ENCODE results near the gene PLEKHG2.
A peak's percentile ranks its signal among the peaks of the same experiment; 100 is the strongest.

Gene PLEKHG2

DNA sequence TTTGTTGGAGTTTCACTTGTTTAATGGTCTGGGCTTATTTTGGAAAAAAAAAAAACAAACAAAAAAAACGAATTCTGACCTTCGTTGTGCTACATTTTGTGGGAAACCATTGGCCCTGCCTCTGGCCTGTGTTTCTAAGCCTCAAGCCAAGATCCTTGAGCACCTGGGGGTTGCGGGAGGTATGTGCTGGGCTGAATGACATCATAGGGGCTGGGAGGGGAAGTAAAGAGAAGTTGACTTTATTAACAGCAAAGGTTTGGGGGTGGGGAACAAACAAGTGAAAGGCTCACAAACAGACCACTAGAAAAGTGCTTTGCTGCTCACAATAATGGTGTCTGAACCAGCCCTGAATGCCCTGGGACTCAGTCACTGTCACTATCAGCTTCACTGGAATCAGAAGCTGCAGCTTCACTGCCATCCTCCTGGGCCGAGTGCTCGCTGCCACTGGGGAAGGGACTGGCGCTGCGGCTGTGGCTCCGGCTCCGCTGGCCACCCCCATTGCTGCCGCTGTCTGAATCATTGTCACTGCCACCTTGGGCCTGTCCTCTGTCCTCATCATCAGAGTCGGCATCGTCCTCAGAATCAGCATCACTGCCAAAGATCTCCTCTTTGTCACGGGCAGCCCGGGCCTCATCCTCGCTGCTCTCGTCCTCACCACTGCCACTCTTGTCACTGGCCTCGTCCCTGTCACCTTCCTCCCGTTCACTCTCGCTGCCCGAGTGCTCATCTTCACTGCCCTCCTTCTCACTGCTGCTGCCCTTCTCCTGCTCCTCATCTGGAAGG is 26.6 kb upstream of the PLEKHG2 start:
- no peak for DNase-seq (ENCODE audit: low spot score)

DNA sequence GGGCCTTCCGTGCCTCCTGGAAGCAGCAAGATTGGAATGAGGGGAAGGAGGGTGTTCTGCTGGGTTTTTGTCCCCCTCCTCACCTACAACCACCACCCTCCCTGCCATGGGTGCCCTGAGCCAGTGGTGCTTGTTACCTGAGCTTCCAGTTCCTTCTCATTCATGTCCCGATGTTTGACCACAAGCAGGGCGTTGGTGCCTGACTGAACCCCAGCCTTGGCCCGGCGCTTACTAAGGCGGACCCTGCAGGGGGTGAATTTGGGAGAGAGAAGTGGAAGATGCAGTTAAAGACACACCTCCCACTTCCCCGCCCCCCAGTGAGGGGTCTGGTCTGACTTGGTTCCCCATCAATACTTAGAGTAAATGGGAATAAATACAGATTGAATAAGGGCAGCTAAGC is 25.9 kb upstream of the PLEKHG2 start:
- no peak for DNase-seq (ENCODE audit: low spot score)

DNA sequence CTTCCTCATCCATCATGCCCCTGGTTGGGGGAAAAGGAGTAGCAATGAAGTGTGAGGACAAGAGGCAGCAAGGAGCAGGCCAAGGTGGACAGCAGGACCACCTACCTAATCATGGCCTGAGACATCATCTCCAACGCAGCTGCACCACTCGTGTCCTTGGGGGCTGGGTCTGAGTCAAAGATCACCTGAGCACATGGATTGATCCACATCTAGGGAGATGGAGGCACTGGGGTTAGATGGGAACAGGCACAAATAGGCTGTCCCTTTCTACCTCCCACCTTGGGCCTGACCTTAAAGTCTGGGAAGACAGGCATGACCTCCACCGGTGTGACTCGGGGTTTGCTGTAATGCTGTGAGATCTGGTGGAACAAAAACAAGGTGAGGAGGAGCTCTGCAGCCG is 23.8 kb upstream of the PLEKHG2 start:
- DNase-seq (ENCODE audit: low spot score): no peak

DNA sequence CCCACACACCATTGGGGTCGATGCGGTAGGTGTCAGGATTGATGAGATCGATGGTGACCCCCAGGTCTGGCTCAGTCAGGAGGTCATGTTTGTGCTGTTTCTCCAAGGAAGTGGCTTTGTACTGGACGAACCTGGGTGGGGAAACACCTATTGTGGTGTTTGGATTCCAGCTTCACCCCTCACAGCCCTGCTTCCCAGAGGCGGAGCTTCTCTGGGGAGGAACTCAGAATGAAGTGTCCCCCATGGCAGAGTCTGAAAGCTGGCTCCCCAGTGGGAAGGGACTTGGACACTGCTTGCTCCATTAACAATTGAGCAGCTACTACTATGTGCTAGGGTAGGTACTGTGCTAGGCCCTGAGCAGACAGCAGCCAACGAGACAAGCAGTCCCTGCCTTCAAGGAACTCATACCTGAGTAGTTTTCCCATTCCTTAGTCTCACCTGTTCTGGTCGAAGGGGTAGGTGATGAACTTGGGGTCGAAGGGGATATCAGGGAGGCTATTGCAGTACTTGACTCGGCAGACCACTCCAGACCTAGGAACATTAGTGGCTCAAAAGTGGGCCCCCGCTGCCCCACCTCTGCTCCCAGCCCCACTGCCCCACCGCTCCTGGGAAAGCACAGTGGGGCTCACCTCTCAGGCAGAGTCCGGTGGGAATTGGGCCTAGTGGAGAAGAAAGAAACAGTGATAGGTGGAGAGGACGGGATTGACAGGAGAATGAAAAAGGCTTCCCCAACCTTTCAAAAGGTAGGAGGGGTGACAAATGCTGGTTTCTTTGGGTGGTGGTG is 22.6 kb upstream of the PLEKHG2 start:
- no peak for DNase-seq (ENCODE audit: low spot score)

DNA sequence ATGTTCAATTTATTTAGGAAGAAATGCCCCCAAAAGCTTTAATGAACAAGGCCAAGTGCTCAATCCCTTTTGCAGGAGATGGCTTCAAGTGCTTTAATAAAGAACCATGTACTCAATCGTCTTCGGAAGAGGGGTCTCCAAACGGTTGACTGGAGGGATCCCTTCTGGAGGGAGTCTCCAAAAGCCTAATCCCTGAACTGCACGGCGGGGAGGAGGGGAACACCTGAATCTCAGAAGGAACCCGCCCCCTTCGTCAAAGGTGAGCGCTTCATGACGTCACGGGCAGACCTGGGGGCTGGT is 22.1 kb upstream of the PLEKHG2 start:
- DNase-seq (ENCODE audit: low spot score): peak; percentile 60

DNA sequence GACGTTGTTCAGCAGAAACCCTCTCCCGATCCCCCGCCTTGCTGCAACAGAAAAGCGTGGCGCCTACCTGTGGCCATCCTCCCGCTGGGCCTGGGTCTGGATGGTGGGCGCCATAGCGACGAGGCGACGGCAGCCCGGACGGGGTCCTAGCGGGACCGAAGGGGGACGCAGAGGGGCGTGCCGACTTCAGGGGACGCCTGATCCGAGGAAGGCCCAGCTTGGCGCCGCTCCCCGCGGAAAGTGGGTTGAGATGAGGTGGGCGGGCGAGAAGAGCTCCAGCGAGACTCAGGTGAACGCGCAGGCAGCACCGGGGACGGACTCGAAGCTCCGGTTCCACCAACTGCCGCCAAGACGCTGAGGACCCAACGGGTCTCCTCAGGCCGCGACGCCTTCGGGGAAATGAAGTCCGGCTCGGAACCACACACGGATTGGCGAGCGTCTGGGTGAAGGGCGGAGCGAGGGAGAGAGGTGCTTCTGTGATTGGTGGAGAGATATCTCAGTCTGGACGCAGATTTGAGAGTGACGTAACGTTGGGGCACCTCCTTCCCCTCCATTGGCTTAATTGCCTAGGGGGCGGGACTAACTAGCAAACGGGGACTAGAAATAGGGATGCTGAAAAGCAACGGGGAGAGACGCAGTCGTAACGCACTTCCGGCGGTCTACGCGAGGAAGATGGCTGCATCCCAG is 21.6 kb upstream of the PLEKHG2 start, which contains the start of the genes MED29 and PAF1:
Gene MED29, plus strand, starts transcription at position 628 of the 687 bp plus-strand sequence. Its CDS starts 45 bp downstream, at position 673.
Gene PAF1, minus strand, starts transcription at position 356 of the 687 bp plus-strand sequence. Its CDS starts 242 bp downstream, at position 114.
- DNase-seq (ENCODE audit: low spot score): peak; percentile 100

DNA sequence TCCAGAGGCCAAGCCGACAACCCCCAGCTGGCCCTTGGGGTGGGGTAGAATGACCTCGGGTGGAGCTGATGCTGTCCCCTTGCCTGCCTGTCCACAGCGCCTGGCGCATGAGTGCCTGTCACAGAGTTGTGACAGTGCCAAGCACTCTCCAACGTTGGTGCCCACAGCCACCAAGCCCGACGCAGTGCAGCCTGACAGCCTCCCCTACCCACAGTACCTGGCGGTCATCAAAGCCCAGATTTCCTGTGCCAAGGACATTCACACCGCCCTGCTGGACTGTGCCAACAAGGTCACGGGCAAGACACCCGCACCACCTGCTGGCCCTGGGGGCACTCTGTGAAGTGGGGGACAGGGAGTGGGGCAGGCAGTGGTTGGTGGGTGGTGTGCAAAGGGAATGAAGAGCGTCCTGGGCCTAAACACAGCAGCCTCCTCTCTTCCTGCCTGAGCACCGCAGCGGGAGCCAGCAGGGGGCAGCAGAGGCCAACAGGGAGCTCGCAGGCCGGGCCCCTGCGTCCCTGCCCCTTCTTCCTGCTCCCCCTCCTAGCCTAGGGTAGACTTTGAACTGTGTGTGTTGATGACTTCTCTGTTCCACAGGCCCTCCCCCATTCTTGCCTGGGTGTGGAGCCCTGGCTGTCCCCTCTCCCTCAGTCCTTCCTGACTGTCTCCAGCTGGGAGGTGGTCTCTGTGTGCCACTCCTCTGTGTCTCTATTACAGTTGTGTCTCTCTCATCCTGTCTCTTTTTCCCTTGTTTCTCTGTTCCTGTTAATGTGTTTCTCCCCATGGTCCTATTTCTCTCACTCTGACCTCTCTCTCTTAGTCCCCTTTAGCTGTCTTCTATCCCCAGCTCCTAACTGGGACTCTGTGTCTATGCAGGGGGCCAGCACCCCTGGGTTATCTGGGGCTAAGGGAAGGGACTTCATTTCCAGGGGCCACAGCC is 14.8 kb upstream of the PLEKHG2 start:
- peak; percentile 77 for DNase-seq (ENCODE audit: low spot score)

DNA sequence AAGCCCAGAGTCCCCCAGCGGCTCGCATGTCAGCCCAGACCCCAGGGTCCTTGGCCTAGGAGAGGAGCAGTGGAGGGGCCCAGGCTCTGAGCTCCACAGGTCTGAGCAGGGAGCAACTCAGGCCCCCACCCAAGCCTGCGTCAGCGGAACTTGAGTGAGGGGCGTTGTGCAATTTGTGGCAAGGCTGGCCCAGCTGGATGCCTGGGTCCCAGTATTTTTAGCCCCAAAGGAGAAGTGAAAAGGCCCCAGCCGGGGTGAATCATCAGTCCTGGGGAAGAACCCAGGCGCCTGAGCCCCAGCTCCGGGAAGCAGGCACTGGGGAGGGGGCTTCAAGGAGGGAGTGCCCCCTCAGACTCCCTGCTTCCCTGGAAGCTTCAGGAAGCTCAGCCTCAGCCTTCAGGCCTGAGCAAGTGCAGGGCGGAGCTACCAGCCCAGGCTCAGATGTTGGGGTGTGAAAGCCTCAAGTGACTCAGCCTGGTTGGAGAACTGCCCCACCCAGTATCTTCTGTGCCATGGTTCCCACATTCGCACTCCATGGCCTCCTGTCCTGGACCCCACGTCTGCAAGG is 14.1 kb upstream of the PLEKHG2 start:
- peak; percentile 65 for DNase-seq (ENCODE audit: low spot score)

DNA sequence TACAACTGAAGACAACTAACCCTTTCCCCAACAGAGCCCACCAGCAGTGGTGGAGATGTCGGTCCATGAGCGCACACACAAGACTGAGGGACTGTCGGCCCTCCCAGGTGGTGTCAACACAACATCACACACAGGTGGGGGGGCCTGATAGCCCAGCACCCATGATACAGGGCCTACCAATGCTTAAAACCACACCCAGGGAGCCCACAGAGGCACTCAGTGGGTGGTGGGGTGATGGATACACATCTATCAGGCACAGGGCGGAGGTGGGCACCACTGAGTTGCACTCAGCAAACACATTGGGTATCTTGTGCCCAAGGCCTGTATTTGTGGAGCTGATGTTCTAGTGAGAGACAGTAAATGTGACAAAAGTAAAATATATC is 12.8 kb upstream of the PLEKHG2 start:
- DNase-seq (ENCODE audit: low spot score): no peak

DNA sequence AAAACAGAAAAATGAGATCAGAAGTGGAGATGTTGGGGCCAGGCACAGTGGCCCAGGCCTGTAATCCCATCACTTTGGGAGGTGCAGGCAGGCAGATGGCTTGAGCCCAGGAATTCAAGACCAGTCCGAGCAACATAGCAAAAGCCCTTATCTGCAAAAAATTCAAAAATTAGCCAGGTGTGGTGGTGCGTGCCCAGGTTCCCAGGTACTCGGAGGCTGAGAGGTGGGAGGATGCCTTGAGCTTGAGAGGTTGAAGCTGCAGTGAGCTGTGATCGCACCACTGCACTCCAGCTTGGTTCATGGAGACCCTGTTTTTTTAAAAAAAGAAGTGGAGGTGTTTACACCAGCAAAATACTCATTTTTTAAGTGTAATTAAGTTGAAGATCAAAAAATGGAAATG is 12.4 kb upstream of the PLEKHG2 start:
- DNase-seq (ENCODE audit: low spot score): no peak

DNA sequence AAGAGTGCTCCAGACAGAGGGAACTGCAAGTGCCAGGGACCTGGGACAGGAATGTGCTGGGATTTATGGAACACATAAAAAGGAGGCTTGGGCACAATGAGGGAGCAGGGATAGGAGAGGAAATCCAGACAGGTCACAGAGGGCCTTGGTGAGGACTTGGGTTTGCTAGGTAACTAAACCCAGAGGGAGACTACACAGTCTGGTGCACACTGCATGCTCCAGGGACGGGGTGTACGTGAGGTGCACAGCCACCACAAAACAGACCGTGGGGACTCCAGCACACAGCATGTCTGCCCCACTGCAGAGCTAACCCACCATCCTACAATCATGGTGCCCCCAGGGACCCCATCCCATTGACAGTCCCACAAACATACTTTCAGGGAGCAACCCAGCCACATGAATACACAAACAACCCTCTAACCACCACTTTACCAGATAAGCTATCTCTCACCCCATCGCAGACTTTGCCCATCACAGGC is 11.4 kb upstream of the PLEKHG2 start:
- DNase-seq (ENCODE audit: low spot score): no peak

DNA sequence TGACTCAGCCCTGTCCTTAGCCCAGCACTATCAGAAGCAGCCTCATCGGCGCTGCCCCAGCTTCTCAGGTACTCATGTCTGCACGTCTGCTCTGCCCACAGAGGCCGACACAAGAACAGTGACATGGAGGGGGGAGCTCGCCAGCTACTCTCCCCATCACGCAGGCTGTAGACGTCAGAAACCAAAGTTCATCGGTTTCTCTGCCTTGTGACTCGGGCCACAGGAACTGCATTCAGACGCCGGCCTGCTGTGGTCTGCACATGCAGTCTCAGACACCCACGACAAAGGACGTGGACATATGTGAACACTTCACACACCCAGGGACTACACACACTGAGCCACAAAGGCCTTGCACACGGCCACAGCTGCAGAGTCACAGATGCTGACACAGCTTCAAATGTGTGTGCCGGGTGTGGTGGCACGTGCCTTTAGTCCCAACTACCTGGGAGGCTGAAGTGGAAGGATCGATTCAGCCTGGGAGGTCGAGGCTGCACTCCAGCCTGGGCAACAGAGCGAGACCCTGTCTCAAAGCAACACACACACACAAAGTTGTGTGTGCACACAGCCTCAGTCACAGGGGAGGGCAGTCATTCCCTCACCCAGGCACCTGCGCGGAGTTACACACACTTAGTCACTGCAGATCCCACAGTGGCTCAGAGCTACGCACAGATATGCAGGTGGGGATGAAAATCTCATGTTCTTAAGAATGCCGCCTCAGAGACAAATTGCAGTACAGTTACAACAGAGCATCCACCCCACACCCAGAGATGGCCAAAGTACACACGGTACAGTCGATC is 10.7 kb upstream of the PLEKHG2 start:
- DNase-seq (ENCODE audit: low spot score): peak; percentile 50

DNA sequence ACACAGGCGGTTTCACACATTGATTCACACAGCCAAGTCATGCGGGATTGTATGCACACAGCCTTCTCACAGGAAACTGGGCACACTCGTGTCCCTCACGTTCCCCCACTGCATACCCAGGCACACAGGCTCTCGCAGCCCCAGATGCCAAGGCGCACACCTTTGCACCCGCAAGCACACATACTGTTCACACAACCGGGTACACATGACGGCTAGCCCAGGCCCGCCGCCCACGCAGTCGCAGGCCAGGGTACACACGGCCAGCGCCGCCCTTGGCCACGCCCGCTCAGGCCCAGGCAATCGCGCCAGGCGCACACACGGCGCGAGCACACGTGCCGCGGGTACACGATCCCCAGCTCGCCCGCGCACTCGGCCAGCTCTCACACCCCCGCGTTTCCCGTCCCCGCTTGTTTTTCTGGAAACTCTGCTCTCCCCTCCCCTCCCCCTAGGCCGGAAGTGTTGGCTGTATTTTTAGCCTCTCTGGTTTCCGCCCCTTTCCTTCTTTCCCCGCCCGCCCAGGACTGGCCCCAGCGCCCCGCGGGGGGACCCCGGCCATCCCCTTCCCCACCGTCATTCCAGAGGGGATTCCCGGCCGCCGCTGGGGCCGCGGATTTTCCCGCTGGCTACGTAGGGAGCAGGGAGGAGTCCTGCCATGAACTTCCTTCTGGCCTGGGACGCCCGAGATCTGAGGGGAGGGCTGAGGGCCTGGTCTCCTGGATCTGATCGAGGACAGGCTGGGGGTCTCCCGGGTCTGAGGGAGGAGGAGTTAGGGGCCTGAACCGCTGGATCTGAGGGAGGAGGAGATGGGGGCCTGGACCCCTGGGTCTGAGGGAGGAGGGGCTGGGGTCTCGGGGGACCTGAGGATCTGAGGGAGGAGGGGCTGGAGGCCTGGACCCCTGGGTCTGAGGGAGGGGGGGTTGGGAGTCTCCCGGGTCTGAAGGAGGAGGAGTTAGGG is 9.8 kb upstream of the PLEKHG2 start:
- DNase-seq (ENCODE audit: low spot score): peak; percentile 65

DNA sequence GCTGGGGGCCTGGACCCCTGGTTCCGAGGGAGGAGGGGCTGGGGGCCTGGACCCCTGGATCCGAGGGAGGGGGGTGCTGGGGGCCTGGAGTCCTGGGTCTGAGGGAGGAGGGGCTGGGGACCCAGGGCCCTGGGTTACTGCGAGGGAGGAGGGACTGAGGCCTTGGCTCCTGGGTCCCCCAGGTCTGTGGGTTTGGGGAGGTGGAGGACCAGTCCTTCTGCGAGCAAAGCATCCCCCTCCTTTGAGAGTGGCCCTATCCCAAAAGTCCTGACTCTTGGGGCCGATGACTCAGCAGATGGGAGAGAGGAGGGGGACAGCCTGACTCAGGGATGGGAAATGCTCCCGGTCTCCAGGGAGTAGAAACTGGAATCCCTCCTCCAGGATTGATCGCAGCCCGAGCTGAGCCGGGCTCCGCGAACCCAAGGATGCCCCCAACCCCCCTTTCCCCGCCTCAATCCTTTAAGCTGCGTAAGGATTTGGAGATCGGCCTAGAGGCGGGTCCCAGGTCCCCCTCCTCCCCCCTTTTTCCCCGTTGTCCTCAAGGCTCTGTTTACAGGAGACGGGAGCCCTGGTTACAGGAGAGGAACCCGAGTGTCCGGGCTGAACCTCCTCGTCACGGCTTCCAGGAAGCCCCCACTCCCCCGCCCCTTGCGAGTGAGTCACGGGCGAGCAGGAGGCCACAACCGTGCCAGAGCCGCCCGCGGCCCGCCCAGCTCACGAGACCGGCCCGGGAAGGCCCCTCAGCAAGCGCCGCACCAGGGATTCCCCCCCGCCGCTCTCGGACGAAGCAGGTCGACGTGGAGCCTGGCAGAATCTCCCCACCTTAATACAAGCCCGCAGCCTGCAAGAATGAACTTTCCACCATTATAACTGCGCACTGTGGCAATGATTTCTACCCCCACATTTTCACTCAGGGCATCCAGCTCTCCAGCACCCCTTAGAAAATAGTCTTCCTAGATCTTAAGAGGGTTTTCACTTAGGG is 8.8 kb upstream of the PLEKHG2 start:
- peak; percentile 70 for DNase-seq (ENCODE audit: low spot score)

DNA sequence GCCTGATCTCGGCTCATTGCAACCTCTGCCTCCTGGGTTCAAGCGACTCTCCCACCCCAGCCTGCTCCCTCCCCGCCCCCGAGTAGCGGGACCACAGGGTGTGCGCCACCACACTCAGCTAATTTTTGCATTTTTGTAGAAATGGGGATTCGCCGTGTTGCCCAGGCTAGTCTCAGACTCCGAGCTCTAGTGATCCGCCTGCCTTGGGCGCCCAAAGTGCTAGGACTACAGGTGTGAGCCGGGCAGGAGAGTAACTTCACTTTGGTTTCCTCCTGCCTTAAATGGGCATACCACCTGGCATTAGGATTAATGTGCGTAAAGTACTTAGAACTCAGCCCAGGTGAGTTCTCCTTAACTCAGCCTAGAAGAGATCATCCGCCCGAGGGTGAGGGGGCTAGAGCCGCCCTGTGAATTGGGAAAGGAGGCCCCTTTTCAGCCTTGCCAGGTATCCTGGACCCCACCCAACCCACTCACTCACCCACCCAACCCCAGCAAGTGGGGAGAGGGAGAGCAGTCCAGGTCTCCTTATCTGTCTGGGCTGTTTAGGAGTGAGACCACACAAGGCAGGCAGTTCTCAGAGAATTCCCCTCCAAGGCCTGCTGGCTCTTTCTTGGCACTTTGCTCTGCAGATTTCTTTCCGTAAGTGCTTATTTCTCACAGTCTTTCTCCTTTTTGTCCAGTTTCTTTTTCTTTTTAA is 7.1 kb upstream of the PLEKHG2 start:
- DNase-seq (ENCODE audit: low spot score): no peak

DNA sequence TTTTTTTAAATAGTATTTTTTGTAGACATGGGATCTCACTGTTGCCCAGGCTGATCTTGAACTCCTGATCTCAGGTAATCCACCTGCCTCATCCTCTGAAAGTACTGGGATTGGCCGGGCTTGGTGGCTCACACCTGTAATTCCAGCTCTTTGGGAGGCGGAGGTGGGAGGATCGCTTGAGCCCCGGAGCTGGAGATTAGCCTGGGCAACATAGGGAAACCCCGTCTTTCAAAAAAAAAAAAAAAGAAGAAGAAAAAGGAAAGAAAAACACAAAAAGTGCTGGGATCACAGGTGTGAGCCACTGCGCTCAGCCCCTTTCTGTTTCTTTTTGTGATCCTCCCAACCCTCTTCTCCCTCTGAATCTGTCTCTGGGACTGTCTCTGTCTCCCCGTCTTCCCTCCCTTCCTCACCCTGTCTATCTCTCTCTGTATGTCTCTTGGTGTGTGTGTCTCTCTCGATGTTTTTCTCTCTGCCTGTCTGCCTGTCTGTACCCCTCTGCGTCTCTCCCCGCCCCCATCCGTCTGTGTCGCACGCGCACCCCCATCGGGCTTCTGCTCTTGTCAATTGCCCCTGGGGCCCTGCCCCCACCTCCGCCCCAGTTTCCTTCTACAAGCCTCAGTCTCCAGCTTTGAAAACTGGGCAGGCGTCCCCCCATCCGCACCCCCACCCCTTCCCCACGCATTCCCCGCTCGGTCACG is 6.4 kb upstream of the PLEKHG2 start:
- peak; percentile 52 for DNase-seq (ENCODE audit: low spot score)
